Mucosa of stomach (tissue), 1 donor: ENCODE results near the gene CALD1.

Source experiments
- H3K27me3 ChIP-seq: one replicate; pipeline ENCODE4 v1.7.0; 2013; ENCODE audit warnings: mild to moderate bottlenecking, low read length; ENCODE audit not compliant: control insufficient read depth, insufficient read depth
- H3K36me3 ChIP-seq: one replicate; pipeline ENCODE4 v1.7.0; 2013; ENCODE audit warnings: low read length; ENCODE audit not compliant: control insufficient read depth, insufficient read depth
- H3K4me1 ChIP-seq: one replicate; pipeline ENCODE4 v1.7.0; 2013; ENCODE audit warnings: mild to moderate bottlenecking, low read length; ENCODE audit not compliant: control insufficient read depth, insufficient read depth
- H3K4me3 ChIP-seq: one replicate; pipeline ENCODE4 v1.7.0; 2013; ENCODE audit warnings: low read length
- H3K9ac ChIP-seq: one replicate; pipeline ENCODE4 v1.7.0; 2013; ENCODE audit warnings: mild to moderate bottlenecking, low read length, moderate library complexity
- H3K9me3 ChIP-seq: one replicate; pipeline ENCODE4 v1.7.0; 2013; ENCODE audit warnings: mild to moderate bottlenecking, low read length, moderate library complexity; ENCODE audit not compliant: control insufficient read depth
- donor health status: Pancreatic carcinoma.

The CALD1 gene

GRCh38 chr7:134836447-134836846, 57.0 kb downstream of the CALD1 start:
- Histone ChIP-seq H3K9me3 (no peaks in the 10 kb centered on the region), H3K9ac (no peak overlapping the region), H3K4me3 (no peak overlapping the region), H3K27me3 (no peaks in the 10 kb centered on the region), H3K4me1 (peaks cover 3% of the 10 kb centered on the region), H3K36me3 (no peaks in the 10 kb centered on the region)

GRCh38 chr7:134839298-134839697, 59.9 kb downstream of the CALD1 start:
- peaks cover 14% of the 10 kb centered on the region for H3K4me1 ChIP-seq
- no peak overlapping the region for H3K4me3 ChIP-seq
- no peak overlapping the region for H3K9ac ChIP-seq

GRCh38 chr7:134842062-134842461, 62.6 kb downstream of the CALD1 start:
- Histone ChIP-seq H3K9ac (no peak overlapping the region), H3K36me3 (no peaks in the 10 kb centered on the region), H3K27me3 (no peaks in the 10 kb centered on the region), H3K4me1 (peaks cover 14% of the 10 kb centered on the region), H3K4me3 (no peak overlapping the region), H3K9me3 (no peaks in the 10 kb centered on the region)

More at GRCh38 chr7:134839298-134839697, 59.9 kb downstream of the CALD1 start:
- no peaks in the 10 kb centered on the region for H3K9me3 ChIP-seq
- H3K36me3 ChIP-seq, result no peaks in the 10 kb centered on the region
- no peaks in the 10 kb centered on the region for H3K27me3 ChIP-seq

DNA sequence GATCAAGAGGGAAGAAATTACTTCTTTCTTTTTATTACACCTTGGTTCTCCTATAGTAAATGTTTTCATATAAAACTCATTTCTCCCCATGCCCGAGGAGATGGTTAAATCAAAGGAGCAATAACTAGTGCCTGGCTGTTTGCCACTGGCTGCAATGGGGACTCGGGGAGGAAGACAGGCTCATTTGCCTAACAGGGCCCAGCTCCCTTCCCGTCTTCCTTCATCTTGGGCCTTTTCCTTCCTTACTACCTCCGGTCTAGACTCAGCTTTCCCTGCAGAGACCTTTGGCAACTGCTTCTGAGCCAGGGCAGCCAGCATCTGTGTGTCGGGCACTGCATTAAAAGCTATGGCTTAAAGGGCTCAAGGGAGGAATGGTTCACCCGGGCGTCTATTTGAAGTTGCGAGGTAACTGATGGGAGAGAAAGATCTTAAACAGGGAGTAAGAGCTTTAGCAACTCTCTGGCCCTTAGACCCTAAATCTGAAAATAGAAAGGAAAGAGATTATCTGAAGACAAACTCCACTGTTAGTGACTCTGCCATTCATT, 63.5 kb downstream of the CALD1 start:
- peaks cover 14% of the 10 kb centered on the region for H3K4me1 ChIP-seq
- no peak overlapping the region for H3K9ac ChIP-seq
- H3K9me3 ChIP-seq, result no peaks in the 10 kb centered on the region
- H3K27me3 ChIP-seq, result no peaks in the 10 kb centered on the region
- no peaks in the 10 kb centered on the region for H3K36me3 ChIP-seq
- no peak overlapping the region for H3K4me3 ChIP-seq

DNA sequence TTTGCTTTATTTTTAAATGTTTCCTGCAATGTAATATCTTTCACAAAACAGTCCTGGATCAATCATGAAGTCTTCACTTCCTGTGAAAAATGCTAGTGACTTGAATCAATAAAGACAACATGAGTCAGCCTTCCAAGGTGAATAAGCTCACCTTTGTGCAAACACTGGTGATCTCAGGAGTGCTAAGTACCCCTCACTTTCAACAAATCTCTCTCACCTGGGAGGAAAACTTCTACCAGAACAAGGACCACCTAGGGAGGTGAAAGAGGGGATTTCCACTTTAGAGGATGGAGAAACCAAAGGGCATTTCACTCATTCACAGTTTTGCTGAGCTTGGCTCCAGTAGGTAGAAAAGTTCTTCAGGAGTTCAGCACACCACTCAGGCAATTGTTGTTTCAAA, 64.8 kb downstream of the CALD1 start:
- H3K4me1 ChIP-seq, result peaks cover 14% of the 10 kb centered on the region
- H3K9ac ChIP-seq, result no peak overlapping the region
- H3K4me3 ChIP-seq, result no peak overlapping the region
- no peaks in the 10 kb centered on the region for H3K27me3 ChIP-seq
- no peaks in the 10 kb centered on the region for H3K36me3 ChIP-seq
- no peaks in the 10 kb centered on the region for H3K9me3 ChIP-seq

DNA sequence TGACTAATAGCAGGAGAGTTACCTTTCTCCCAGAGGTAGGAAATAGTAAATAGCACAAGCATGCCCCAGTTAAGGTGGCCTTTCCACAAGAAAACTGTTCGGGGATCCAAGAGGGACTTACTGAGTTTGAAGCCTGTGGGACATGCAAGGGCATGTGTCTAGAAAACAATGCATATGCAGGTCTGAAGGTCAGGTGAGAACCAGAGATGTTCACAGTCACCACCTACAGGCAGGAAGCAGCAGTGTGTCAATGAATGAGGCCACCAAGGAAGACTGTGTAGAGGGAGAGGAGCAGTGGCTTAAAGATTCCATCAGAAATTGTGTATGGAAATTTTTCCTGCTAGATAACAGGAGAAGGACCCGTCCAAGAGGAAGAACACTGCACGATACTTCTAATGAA, 66.0 kb downstream of the CALD1 start:
- H3K27me3 ChIP-seq, result no peaks in the 10 kb centered on the region
- no peaks in the 10 kb centered on the region for H3K9me3 ChIP-seq
- H3K9ac ChIP-seq, result no peak overlapping the region
- H3K4me1 ChIP-seq, result peaks cover 14% of the 10 kb centered on the region
- no peak overlapping the region for H3K4me3 ChIP-seq
- H3K36me3 ChIP-seq, result no peaks in the 10 kb centered on the region

DNA sequence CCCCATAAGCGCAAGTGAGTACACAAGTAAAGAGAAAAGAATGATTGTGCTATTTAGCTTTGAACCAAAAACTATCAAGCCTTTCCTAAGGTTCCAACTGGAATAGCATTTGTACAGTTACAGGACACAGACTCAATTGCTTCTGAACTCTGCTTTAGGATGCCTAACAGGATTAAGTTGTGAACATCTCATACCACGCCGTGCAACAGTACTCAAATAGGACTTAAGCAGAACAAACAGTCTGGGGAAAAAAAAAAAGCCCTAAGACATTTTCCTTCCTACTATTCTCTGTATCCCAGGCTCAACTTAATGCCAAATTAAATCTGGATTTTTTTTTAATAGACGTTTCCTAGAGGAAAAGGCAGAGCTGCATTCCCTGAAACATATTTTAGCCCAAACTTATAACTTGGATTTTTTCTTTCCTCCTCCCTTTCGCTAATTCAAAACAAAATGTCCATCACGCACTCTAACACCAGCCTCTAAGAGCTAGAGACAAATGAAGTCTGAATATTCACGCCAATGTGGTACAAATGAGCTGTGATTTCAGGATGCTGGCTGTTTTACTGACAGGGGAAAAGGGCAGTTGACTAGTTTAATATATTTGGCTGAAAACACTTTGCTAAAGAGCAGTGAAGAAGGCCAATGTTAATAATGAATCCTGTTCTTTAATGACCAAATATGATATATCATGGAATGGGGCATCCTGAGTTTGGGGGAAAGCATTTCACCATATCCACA, 68.6 kb downstream of the CALD1 start:
- Histone ChIP-seq H3K27me3 (no peaks in the 10 kb centered on the region), H3K36me3 (no peaks in the 10 kb centered on the region), H3K4me1 (peaks cover 9% of the 10 kb centered on the region), H3K9me3 (no peaks in the 10 kb centered on the region), H3K9ac (no peak overlapping the region), H3K4me3 (no peak overlapping the region)

DNA sequence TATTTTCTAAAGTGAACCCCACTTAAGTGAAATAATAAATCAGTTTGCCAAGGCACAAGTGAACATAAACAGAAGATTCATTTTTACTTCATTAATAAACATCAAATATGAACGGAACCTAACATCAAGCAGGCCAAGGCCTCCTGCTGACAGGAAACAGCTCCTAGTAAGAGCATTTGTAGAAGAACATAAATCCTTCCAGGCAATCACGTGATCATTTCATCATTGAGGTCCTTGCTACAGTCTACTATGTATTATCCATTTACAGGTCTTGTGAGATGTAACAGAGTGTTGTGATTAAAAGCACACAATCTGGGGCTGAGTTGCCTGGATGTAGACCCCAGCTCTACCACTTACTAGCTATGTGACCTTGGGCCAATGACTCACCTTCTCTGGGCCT, 70.6 kb downstream of the CALD1 start:
- no peaks in the 10 kb centered on the region for H3K4me1 ChIP-seq

GRCh38 chr7:134851141-134851540, 71.7 kb downstream of the CALD1 start:
- no peaks in the 10 kb centered on the region for H3K36me3 ChIP-seq
- H3K27me3 ChIP-seq, result no peaks in the 10 kb centered on the region
- no peaks in the 10 kb centered on the region for H3K9me3 ChIP-seq
- no peak overlapping the region for H3K9ac ChIP-seq
- H3K4me3 ChIP-seq, result no peak overlapping the region
- no peaks in the 10 kb centered on the region for H3K4me1 ChIP-seq

More for the DNA sequence above, 70.6 kb downstream of the CALD1 start:
- no peak overlapping the region for H3K4me3 ChIP-seq
- no peaks in the 10 kb centered on the region for H3K27me3 ChIP-seq
- H3K9me3 ChIP-seq, result no peaks in the 10 kb centered on the region
- H3K9ac ChIP-seq, result no peak overlapping the region
- H3K36me3 ChIP-seq, result no peaks in the 10 kb centered on the region

DNA sequence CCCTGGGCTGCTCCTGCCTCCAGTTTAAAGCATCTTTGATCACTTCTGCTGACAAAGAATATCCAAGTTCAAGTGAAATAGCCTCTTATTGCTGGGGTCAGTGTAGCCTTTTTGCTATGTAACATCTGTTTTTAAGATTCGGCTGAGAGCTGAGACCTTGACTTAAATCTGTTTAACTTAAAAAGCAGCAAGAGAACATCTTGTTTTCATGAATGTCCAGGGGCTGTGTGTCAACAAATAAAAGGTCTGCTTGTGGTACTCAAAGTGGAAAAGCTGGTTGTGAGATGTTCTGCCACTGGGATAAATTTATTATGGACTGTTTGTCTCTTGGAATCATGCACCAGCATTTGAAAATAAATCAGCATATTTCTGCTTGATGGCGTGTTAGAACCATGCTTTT, 73.2 kb downstream of the CALD1 start:
- Histone ChIP-seq H3K36me3 (no peaks in the 10 kb centered on the region), H3K27me3 (no peaks in the 10 kb centered on the region), H3K9me3 (no peaks in the 10 kb centered on the region), H3K4me3 (no peak overlapping the region), H3K9ac (no peak overlapping the region), H3K4me1 (peaks cover 4% of the 10 kb centered on the region)

DNA sequence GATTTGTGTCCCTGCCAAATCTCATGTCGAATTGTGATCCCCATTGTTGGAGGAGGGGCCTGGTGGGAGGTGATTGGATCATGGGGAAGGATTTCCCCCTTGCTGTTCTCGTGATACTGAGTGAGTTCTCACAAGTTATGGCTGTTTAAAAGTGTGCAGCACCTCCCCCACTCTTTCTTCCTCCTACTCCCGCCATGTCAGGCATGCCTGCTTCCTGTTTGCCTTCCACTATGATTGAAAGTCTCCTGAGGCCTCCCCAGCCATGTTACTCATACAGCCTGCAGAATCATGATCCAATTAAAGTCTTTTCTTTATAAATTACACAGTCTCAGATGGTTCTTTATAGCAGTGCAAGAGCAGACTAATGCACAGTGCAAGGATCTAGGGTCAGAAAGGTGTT, 75.4 kb downstream of the CALD1 start:
- no peaks in the 10 kb centered on the region for H3K27me3 ChIP-seq
- no peaks in the 10 kb centered on the region for H3K9me3 ChIP-seq
- no peaks in the 10 kb centered on the region for H3K36me3 ChIP-seq
- no peak overlapping the region for H3K9ac ChIP-seq
- H3K4me3 ChIP-seq, result no peak overlapping the region
- H3K4me1 ChIP-seq, result peaks cover 4% of the 10 kb centered on the region

GRCh38 chr7:134855442-134855841, 76.0 kb downstream of the CALD1 start:
- Histone ChIP-seq H3K9me3 (no peaks in the 10 kb centered on the region), H3K4me1 (peaks cover 4% of the 10 kb centered on the region), H3K4me3 (no peak overlapping the region), H3K36me3 (no peaks in the 10 kb centered on the region), H3K9ac (no peak overlapping the region), H3K27me3 (no peaks in the 10 kb centered on the region)
